Endothelial cell of umbilical vein (primary cell): Measurements from ENCODE around the gene EDEM2. TPM values are rescaled to one million over a fixed set of nuclear protein-coding genes. Genes with fewer than 3 reads are reported as not detected.

Experiments
- BruUV-seq: library from RNA; stranded (reverse); fragments of 400-500 nt; replicated peaks from 2 replicates; lab custom pipeline; 2021; lab: Mats Ljungman, UMichigan
- CTCF ChIA-PET: fragments of 300-600, 350-600 bp; sonication (Branson Sonifier 250); formaldehyde crosslinking; loops from one replicate; lab custom pipeline; 2021; ENCODE audit warnings: antibody characterized with exemption, inconsistent platforms; lab: Charles Lee
- POLR2A ChIA-PET: fragments of 300-600, 350-600 bp; sonication (Branson Sonifier 250); formaldehyde crosslinking; loops from one replicate; lab custom pipeline; 2021; ENCODE audit warnings: antibody characterized with exemption, inconsistent platforms; lab: Charles Lee
- DNase-seq: peaks from one replicate; pipeline ENCODE4 v3.0.0-alpha.2; 2011; ENCODE audit warnings: low read depth, low spot score
- FAIRE-seq: peaks from 2 replicates; lab custom pipeline; 2011; peaks lifted over from hg19 to GRCh38; lab: Jason Lieb, UNC
- H2AFZ ChIP-seq: 2 replicates; pipeline ENCODE4 v1.6.0; 2012; ENCODE audit warnings: low read depth, low read length, control low read depth, inconsistent platforms
- H3K27ac ChIP-seq: 2 replicates; pipeline ENCODE4 v1.5.1; 2011; ENCODE audit warnings: low read depth, mild to moderate bottlenecking, control low read depth, low read length, moderate library complexity; ENCODE audit not compliant: insufficient read depth
- H3K27me3 ChIP-seq, 2 experiments: 2 replicates each; pipeline versions ENCODE4 v1.6.0 to v1.6.1; 2011; ENCODE audit warnings: low read length in 2 of 2, mixed read lengths in 1 of 2; ENCODE audit not compliant: control insufficient read depth in 2 of 2, insufficient read depth in 2 of 2
- H3K36me3 ChIP-seq, 2 experiments: 2 replicates in 1 of 2; 3 replicates in 1 of 2; pipeline ENCODE4 v1.5.1; 2011; ENCODE audit warnings: low read length in 2 of 2, mild to moderate bottlenecking in 1 of 2, moderate library complexity in 1 of 2; ENCODE audit not compliant: control insufficient read depth in 2 of 2, insufficient read depth in 2 of 2; ENCODE audit errors: extremely low read depth in 1 of 2
- H3K4me1 ChIP-seq: 3 replicates; pipeline ENCODE4 v1.5.1; 2011; ENCODE audit warnings: mild to moderate bottlenecking, low read length; ENCODE audit not compliant: control insufficient read depth, insufficient read depth; ENCODE audit errors: extremely low read depth
- H3K4me2 ChIP-seq: 2 replicates; pipeline ENCODE4 v1.6.1; 2011; ENCODE audit warnings: low read length, control low read depth, mixed read lengths; ENCODE audit not compliant: insufficient read depth
- H3K4me3 ChIP-seq, 3 experiments: fragments of 200-600 bp in 1 of 3; sonication (generic), shearing (Covaris generic) in 1 of 3; replicated peaks in 1 of 3; 2 replicates each; pipeline ENCODE4 v1.5.1; 2011 to 2016; ENCODE audit warnings: control low read depth in 3 of 3, low read length in 3 of 3, mild to moderate bottlenecking in 2 of 3, inconsistent platforms in 1 of 3, low read depth in 1 of 3, moderate library complexity in 1 of 3; ENCODE audit not compliant: insufficient read depth in 1 of 3
- H3K79me2 ChIP-seq: 2 replicates; pipeline ENCODE4 v1.6.0; 2012; ENCODE audit warnings: low read length, inconsistent platforms; ENCODE audit not compliant: control insufficient read depth, insufficient read depth
- H3K9ac ChIP-seq: replicated peaks from 2 replicates; pipeline ENCODE3; 2011; ENCODE audit warnings: low read length, control low read depth; ENCODE audit not compliant: insufficient read depth; ENCODE audit errors: extremely low read depth
- H3K9me1 ChIP-seq: replicated peaks from 3 replicates; pipeline ENCODE4 v1.6.0; 2011; ENCODE audit warnings: mild to moderate bottlenecking, low read length; ENCODE audit not compliant: control insufficient read depth, insufficient read depth; ENCODE audit errors: extremely low read depth
- H3K9me3 ChIP-seq: replicated peaks from 2 replicates; pipeline ENCODE4 v1.5.1; 2012; ENCODE audit warnings: low read length, inconsistent platforms; ENCODE audit not compliant: control insufficient read depth, insufficient read depth
- H4K20me1 ChIP-seq: replicated peaks from 2 replicates; pipeline ENCODE3; 2011; ENCODE audit warnings: mild to moderate bottlenecking, low read length; ENCODE audit not compliant: control insufficient read depth, insufficient read depth; ENCODE audit errors: extremely low read depth
- CTCF ChIP-seq, 2 donors: IDR thresholded peaks; 1 replicate in 1 of 2; 2 replicates in 1 of 2; pipeline ENCODE4 v1.5.1; 2011; ENCODE audit warnings: low read length in 2 of 2, mild to moderate bottlenecking in 2 of 2, moderate library complexity in 2 of 2, control low read depth in 1 of 2, inconsistent platforms in 1 of 2, low read depth in 1 of 2; ENCODE audit not compliant: insufficient read depth in 1 of 2; ENCODE audit errors: extremely low read depth in 1 of 2
- EZH2 ChIP-seq: IDR thresholded peaks from 2 replicates; pipeline ENCODE4 v1.6.1; 2012; ENCODE audit warnings: borderline replicate concordance, low read depth, mild to moderate bottlenecking, moderate library complexity, low read length, inconsistent platforms; ENCODE audit not compliant: severe bottlenecking
- FOS ChIP-seq: IDR thresholded peaks from 2 replicates; pipeline ENCODE4 v1.6.1; 2011; ENCODE audit warnings: mild to moderate bottlenecking, low read length, moderate library complexity, borderline replicate concordance; ENCODE audit not compliant: insufficient read depth
- GATA2 ChIP-seq: IDR thresholded peaks from 2 replicates; pipeline ENCODE4 v1.7.0; 2011; ENCODE audit warnings: low read depth, mild to moderate bottlenecking, moderate library complexity, mixed read lengths, low read length; ENCODE audit not compliant: insufficient read length, insufficient read depth
- JUN ChIP-seq: IDR thresholded peaks from 2 replicates; pipeline ENCODE4 v1.6.1; 2011; ENCODE audit warnings: borderline replicate concordance, low read depth; ENCODE audit not compliant: insufficient read length, insufficient read depth
- MYC ChIP-seq: IDR thresholded peaks from one replicate; pipeline ENCODE4 v1.6.1; 2011; ENCODE audit warnings: mild to moderate bottlenecking, low read depth, low read length
- POLR2A ChIP-seq: IDR thresholded peaks from 2 replicates; pipeline ENCODE4 v1.6.1; 2012; ENCODE audit warnings: low read depth, mild to moderate bottlenecking, control low read depth, low read length
- POLR2AphosphoS5 ChIP-seq: IDR thresholded peaks from 2 replicates; pipeline ENCODE4 v1.6.1; 2012; ENCODE audit warnings: low read depth, mild to moderate bottlenecking, control low read depth, low read length, moderate library complexity; ENCODE audit not compliant: insufficient read depth
- dilution Hi-C: fragments of 300-500 bp; cut with MboI; formaldehyde crosslinking; loops from one replicate; pipeline ENCODE4 v1.15.0; 2019; ENCODE audit warnings: low sequenced_read_pairs; ENCODE audit not compliant: extremely low pct_ligation_motif_present
- intact Hi-C: fragments of 100-400 bp; cut with micrococcal nuclease; formaldehyde crosslinking; loops from one replicate; pipeline ENCODE4 v1.10.0; 2022
- polyA plus RNA-seq, 4 experiments: library from polyadenylated mRNA; depleted of rRNA in 3 of 4; stranded (reverse) in 3 of 4; unstranded in 1 of 4; fragments of >200 nt; gene quantifications; 2 replicates each; pipeline versions ENCODE4 v1.2.1 to v1.2.3, GENCODE V29; 2011 to 2012; ENCODE audit warnings: missing spikeins in 1 of 4
- total RNA-seq: library from RNA; stranded (reverse); gene quantifications from 2 replicates; pipeline ENCODE4 v1.2.3, GENCODE V29; 2021
- TF ChIP-seq, protein P1 (sequence below): IDR thresholded peaks from 2 replicates; pipeline ENCODE4 v1.6.1; 2011; ENCODE audit not compliant: insufficient read depth, insufficient read length

Gene EDEM2
- total and polyA plus RNA-seq, 2 donors (not counting 3 experiments of a cell fraction or from before 2014, with no cell fraction given), result 29.1 to 39.5 TPM

- FAIRE-seq (no peak), DNase-seq (no peak)
- Histone ChIP-seq H4K20me1 (no peaks in the 10 kb centered on the region), H3K9ac (no peak overlapping the region), H2AFZ (no peak overlapping the region), H3K9me3 (no peaks in the 10 kb centered on the region), H3K4me1 (peaks cover 12% of the 10 kb centered on the region), H3K4me2 (no peak overlapping the region), H3K27me3 (no peaks in the 10 kb centered on the region), H3K36me3 (no peaks in the 10 kb centered on the region), H3K4me3 (no peak overlapping the region), H3K9me1 (no peaks in the 10 kb centered on the region), H3K27ac (no peak overlapping the region), H3K79me2 (peaks cover 3% of the 10 kb centered on the region)
- dilution Hi-C loops (no loop called here), intact Hi-C loops (no loop called here)
- CTCF ChIA-PET, result no interaction called here
- POLR2A ChIA-PET, result no interaction called here
- TF ChIP-seq JUN (no peak), GATA2 (no peak), MYC (no peak), POLR2AphosphoS5 (no peak), CTCF (IDR thresholded peaks at IDR 0.05; ENCODE audit: extremely low read depth in 1 of 2, insufficient read depth in 1 of 2, low read depth in 1 of 2, low read length in 2 of 2) (no peak), FOS (no peak), POLR2A (no peak), EZH2 (no peak)
- TF ChIP-seq, protein P1, sequence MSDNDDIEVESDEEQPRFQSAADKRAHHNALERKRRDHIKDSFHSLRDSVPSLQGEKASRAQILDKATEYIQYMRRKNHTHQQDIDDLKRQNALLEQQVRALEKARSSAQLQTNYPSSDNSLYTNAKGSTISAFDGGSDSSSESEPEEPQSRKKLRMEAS, result no peak
- BruUV-seq, result no TSS peak
Observed at GRCh38 chr20:35151736-35152135, 4.6 kb upstream of the EDEM2 start.
